ENCODE data around the gene ATP11A.

Gene ATP11A

GRCh38 chr13:112725346-112726015 is 35.6 kb downstream of the ATP11A start:
- DNase-seq (ENCODE audit: low read depth) = no peak

DNA sequence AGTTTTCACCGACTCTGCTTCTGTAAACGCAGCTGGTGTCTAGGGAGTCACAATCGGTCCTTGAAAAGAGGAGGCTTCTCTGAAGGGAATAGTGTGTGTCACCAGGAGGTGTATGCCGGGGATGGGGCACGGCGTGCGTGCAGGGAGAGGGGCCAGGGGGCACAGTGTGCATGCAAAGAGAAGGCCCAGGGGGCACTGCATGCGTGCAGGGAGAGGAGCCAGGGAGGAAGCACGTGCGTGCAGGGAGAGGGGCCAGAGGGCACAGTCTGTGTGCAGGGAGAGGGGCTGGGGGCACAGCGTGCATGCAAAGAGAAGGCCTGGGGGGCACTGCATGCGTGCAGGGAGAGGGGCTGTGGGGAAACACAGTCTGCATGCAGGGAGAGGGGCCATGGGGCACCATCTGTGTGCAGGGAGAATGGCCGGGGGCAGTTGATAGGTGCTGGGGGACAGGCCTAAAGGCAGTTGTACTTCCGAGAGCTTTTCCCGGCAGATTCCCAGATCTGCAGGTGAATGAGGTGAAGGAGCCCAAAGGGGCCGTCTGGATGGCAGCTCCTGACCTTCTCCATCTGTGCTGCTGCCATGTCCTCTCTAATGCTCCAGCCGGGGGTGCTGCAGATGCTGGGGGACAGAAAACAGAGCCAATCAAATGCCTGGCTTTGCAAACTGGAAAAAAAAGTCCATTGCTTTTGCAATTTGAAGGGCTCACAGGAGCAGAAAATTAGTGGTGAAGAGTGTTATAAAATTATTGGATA is 36.4 kb downstream of the ATP11A start:
- DNase-seq (ENCODE audit: low read depth) = no peak

DNA sequence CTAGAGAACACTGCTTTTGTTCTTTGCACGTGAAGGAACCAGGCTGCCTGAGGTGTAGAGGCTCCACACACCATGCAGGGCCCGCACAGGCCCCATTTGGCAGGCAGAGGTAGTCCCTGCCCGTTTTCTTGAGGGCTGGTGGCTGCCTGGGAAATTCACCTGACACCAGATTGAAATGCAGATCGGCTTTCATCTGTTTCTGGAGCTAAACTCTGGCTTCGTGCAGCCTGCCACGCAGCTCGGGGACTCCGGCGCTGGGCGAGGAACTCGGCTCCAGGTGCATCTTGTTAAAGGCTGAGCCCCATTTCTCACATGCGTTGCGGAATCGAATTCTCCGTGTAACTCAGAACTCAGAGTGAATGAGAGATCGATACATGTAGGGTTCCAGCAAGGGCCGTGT is 37.7 kb downstream of the ATP11A start:
- no peak for DNase-seq (ENCODE audit: low read depth)

DNA sequence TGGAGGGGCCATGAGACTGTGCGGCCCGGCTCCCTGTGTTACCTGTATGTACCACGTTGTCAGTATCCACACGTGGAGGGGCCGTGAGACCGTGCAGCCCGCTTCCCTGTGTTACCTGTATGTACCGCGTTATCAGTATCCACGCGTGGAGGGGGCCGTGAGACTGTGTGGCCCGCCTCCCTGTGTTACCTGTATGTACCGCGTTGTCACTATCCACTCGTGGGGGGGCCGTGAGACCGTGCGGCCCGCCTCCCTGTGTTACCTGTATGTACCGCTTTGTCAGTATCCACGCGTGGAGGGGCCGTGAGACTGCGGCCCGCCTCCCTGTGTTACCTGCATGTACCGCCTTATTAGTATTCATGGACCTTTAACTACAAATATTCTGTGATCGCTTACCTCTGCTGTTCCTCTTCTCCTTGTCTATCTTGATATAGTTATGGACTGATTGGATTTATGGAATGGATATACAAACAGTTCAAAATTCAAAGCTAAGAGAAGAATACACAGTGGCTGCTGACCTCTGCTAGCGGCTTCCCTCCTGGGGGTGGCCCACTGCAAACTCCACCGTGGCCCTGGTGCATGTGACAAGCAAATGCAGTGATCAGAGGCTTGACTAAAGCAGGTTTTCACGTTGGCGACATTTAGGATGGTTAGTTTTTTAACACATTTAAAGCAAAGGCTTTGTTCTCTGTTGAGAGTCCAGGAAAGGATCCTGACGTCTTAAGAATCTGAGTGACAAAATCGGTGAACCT is 38.7 kb downstream of the ATP11A start:
- DNase-seq (ENCODE audit: low read depth) = no peak

- no peak for DNase-seq (ENCODE audit: low read depth)
These were observed 39.6 kb downstream of the ATP11A start for GRCh38 chr13:112729408-112729807.

DNA sequence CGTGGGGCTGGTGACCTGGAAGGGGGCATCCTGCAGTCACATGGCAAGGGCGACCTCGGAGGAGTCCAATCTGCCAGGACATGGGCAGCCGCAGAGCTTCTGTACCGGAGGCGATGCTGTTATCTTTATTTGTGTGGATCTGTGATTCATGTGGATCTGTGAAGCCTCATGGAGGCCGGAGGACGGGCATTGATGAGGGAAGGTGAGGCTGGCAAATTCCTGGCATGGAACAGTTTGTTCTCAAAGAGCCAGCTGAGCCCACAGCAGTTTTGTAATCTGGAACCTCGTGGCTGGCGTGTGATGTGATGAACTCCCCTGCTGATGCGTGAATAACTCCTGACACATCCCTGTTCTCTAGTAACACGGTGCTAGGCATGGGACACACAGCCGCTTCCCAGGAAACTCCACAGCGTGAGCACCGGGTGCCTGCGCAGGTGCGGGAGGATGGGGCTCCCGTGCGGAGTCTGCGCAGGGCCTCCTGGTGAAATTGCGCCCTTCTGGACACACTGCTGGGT is 40.4 kb downstream of the ATP11A start:
- DNase-seq (ENCODE audit: low read depth) = no peak

DNA sequence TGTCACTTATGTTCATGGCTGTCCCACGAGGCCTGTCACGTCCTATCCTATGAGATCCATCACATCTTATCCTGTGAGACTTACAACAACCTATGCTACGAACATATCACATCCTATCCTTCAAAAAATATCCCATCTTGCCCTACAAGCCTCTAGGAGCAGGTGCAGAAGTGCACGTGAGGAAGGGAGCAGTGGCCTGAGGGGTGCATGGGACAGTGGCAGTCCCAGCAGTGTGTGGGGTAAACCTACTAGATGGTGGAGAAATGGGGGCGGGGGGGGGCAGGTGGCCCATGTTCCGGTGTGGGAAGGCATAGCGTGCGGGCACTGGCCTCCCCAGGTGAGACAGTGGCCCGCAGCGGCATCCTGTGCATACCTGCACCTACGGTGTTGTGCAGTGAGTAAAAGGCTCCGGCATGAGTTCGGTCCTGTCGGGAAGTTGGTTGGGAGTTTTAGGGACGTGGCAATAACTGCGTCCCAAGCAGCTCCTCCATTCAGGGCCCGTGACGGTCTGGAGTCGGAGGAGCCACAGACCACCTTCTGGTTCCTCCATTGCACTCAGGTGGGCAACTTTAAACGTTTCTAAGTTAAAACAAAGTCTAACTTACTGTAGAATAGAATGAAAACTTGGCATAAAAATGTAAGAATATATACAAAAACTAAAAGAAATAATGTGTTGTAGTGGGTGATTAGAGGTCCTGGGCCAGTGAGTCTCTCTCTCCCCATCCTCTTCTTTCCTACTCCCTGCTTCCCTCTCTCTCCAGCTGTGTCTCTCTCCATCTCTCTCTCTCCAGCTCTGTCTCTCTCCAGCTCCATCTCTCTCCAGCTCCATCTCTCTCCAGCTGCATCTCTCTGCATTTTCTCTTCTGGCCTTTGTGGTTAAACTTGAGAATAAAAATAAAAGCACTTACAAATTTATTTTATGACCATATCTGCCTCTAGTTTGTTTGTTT is 42.1 kb downstream of the ATP11A start:
- DNase-seq (ENCODE audit: low read depth) = no peak

DNA sequence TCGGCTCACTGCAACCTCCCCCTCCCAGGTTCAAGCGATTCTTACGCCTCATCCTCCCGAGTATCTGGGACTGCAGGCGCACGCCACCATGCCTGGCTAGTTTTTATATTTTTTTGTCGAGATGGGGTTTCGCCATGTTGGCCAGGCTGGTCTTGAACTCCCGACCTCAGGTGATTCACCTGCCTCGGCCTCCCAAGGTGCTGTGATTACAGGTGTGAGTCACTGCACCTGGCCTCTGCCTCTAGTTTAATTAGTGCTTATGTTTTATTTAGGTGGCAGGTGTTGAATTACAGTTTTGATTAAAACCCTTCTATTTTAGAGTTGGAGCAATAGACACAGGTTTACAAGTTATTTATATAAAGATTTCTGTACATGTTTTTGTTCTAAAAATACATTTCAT is 42.8 kb downstream of the ATP11A start:
- DNase-seq (ENCODE audit: low read depth) = no peak

DNA sequence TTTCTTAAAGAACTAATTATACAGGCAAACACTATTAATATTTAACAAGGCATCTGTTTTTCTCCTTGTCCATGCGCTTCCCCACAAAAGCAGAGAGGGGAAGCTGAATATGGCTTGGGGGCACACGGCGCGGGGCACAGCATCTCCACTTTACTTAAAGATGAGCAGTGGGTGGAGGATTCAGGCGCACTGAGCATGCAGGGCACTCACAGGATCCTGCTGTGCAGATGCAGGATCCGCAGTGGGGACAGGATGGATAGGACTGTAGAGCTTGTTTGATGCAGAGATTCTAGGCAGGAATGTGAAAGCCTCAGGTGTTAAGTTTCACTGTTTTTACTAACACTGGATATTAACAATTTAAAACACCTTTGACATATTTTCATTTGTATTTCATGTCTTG is 43.3 kb downstream of the ATP11A start:
- no peak for DNase-seq (ENCODE audit: low read depth)

GRCh38 chr13:112733661-112734379 is 44.0 kb downstream of the ATP11A start:
- DNase-seq (ENCODE audit: low read depth) = no peak

DNA sequence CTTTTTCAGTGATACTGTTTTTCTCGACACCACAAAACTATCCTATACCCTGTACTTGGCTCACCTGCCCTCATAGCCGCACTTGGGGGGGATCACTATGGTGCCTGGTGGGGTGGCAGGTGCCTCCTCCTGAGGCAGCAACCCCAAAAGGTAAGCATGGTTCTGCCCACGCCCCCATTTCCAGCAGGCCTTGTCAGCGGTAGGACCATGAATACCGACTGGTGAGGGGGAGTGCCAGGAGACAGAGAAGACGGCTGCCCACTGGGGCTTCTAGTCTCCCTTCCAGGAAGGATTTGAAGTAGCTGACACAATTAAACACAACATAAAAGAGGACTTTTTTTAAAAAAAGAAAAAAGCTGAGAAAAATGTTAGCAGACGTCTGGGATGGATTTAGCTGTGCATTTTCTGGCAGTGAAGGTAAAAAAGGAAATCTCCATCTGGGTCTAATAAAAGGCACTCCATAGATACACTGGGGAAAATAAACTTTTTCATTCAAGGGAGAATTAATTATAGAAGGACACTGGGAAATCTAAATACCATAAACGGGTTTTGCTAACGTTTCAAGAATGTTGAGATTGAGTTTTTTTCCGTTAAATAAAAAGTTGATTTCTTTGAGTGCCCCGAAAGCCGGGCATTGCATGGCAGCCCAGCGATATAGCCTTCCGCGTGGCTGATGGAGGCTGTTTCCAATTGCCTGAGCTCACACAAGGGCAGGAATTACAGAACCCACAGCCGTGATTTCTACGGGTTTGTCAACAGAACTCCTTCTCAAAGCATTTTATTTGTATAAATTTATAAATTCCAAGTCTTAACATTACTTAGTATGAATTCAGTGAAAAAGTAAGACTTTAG is 45.1 kb downstream of the ATP11A start:
- DNase-seq (ENCODE audit: low read depth) = no peak

GRCh38 chr13:112735791-112736190 is 46.0 kb downstream of the ATP11A start:
- DNase-seq (ENCODE audit: low read depth) = no peak

DNA sequence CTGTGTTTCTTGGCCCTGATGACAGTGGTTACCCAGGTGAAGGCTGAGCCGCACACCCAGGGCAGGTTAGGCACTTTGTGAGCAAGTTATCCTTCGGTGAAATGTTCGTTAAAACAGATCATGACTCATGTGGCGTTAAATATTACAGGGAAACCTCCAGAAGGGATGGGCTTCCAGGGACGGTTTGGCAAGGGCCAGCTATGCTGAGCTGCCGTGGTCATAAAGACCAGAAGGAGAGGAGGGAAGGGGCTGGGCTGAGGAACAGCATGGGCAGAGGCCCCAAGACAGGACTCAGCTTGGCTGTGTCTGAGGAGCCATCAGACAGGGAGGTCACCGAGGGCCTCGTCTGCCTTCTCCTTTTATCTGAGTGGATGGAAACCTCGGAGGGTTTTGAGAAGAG is 47.5 kb downstream of the ATP11A start:
- DNase-seq (ENCODE audit: low read depth) = no peak

DNA sequence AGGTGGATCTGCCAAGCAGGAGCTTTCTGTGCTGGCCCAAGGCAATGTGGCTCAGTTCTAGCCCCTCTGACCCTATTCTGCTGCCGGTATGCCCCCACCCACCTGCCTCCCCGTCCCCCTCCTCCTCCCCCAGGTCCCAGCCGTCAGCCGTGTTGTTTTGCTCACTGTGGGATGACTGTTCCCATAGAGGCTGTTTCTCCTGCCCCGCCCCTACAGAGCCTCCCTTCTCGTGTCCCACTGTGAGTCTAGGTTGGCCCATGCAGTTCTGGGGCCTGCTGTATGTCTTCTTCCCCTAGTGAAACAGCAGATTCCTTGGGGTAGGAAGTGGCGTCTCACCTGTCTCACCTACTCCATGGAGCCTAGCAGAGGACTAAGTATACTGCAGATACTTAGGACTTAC is 48.8 kb downstream of the ATP11A start:
- DNase-seq (ENCODE audit: low read depth) = no peak

GRCh38 chr13:112740502-112741131 is 50.8 kb downstream of the ATP11A start:
- DNase-seq (ENCODE audit: low read depth) = no peak

GRCh38 chr13:112741185-112741755 is 51.4 kb downstream of the ATP11A start:
- DNase-seq (ENCODE audit: low read depth) = no peak

GRCh38 chr13:112741835-112742570 is 52.2 kb downstream of the ATP11A start:
- DNase-seq (ENCODE audit: low read depth) = no peak

DNA sequence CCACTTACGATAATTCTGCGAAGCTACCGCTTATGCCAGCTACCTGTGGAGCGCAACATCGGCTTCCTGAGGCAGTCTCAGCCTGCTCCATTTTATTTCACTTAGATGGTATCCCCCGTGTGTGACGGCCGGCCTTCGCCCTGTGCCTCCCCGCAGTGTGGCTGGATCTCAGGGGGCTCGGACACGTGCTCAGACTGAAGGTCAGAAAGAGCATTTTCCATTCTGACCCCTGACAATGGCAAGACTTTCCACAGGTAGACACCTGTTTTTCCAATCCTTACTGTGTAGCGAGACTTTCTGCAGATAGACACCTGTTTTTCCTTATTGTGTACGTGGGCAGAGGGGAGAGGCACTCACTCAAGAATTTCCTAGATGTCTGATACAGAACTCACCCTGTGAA is 52.7 kb downstream of the ATP11A start:
- no peak for DNase-seq (ENCODE audit: low read depth)
